ENCODE measurements around the gene C10orf95.

Gene C10orf95

GRCh38 chr10:102435529-102436233, 15.7 kb downstream of the C10orf95 start:
- DNase-seq: peak; percentile 81
- Mint-ChIP-seq H3K9me3 (no peaks in the 10 kb centered on the region), H3K36me3 (peaks cover 25% of the 10 kb centered on the region), H3K27me3 (peaks cover 4% of the 10 kb centered on the region), H3K4me3 (peak overlapping the region; percentile 79), H3K27ac (peak overlapping the region; percentile 93), H3K4me1 (peaks cover 66% of the 10 kb centered on the region)
- CTCF ChIA-PET: interaction anchor here (0.9 to 2.9 kb wide), 9 partner anchors 13 to 206 kb away, joined by 3 to 10 read pairs (median 5); no protein-coding TSS in a partner anchor

GRCh38 chr10:102435133-102435497, 16.2 kb downstream of the C10orf95 start:
- Mint-ChIP-seq H3K4me3 (peak overlapping the region; percentile 79), H3K4me1 (peaks cover 69% of the 10 kb centered on the region), H3K36me3 (peaks cover 28% of the 10 kb centered on the region), H3K27me3 (peaks cover 4% of the 10 kb centered on the region), H3K27ac (peak overlapping the region; percentile 93), H3K9me3 (no peaks in the 10 kb centered on the region)
- no peak for DNase-seq
- CTCF ChIA-PET: interaction anchor here (0.7 to 2.9 kb wide), 7 partner anchors 12 to 204 kb away, joined by 3 to 10 read pairs (median 5); no protein-coding TSS in a partner anchor

- H3K4me1 Mint-ChIP-seq: peaks cover 69% of the 10 kb centered on the region
- CTCF ChIA-PET: interaction anchor here (0.7 to 2.9 kb wide), 6 partner anchors 12 to 203 kb away, joined by 3 to 10 read pairs (median 5); no protein-coding TSS in a partner anchor
- DNase-seq: no peak
Measured at GRCh38 chr10:102434394-102435132, 16.8 kb downstream of the C10orf95 start.

GRCh38 chr10:102433619-102434046, 17.7 kb downstream of the C10orf95 start:
- Mint-ChIP-seq H3K27me3 (peaks cover 4% of the 10 kb centered on the region), H3K4me1 (peaks cover 69% of the 10 kb centered on the region), H3K27ac (peak overlapping the region; percentile 93), H3K4me3 (peak overlapping the region; percentile 92), H3K9me3 (no peaks in the 10 kb centered on the region), H3K36me3 (peaks cover 28% of the 10 kb centered on the region)
- DNase-seq: no peak
- CTCF ChIA-PET: interaction anchor here (0.6 to 2.3 kb wide), 5 partner anchors 18 to 203 kb away, joined by 3 to 8 read pairs (median 3); partner anchors contain the start of gene C10orf95

More at GRCh38 chr10:102434394-102435132, 16.8 kb downstream of the C10orf95 start:
- H3K27me3 Mint-ChIP-seq: peaks cover 4% of the 10 kb centered on the region
- H3K4me3 Mint-ChIP-seq: peak overlapping the region; percentile 79
- peak overlapping the region; percentile 93 for H3K27ac Mint-ChIP-seq
- peaks cover 28% of the 10 kb centered on the region for H3K36me3 Mint-ChIP-seq
- H3K9me3 Mint-ChIP-seq: no peaks in the 10 kb centered on the region

- Mint-ChIP-seq H3K4me3 (peak within 1 kb of the TSS; percentile 92), H3K4me1 (peaks cover 56% of the 10 kb centered on the region), H3K27me3 (peaks cover 4% of the 10 kb centered on the region), H3K36me3 (peaks cover 16% of the 10 kb centered on the region), H3K27ac (peak within 1 kb of the TSS; percentile 93), H3K9me3 (no peaks in the 10 kb centered on the region)
- peak; percentile 98 for DNase-seq
- CTCF ChIA-PET: interaction anchor here (0.9 to 2.3 kb wide), 7 partner anchors 10 to 202 kb away, joined by 3 to 20 read pairs (median 4); partner anchors contain the start of genes C10orf95 and NFKB2
Measured at GRCh38 chr10:102432162-102432950, 19.0 kb downstream of the C10orf95 start, which contains the start of gene CUEDC2. TSS of gene CUEDC2 (minus strand) at chr10:102432574. CDS start at chr10:102425188, 7,386 bp downstream.

GRCh38 chr10:102431452-102432124, 19.8 kb downstream of the C10orf95 start:
- Mint-ChIP-seq H3K9me3 (no peaks in the 10 kb centered on the region), H3K27ac (peak overlapping the region; percentile 93), H3K4me1 (peaks cover 50% of the 10 kb centered on the region), H3K36me3 (peaks cover 13% of the 10 kb centered on the region), H3K4me3 (peak overlapping the region; percentile 92), H3K27me3 (peaks cover 4% of the 10 kb centered on the region)
- CTCF ChIA-PET: interaction anchor here (0.9 to 2.3 kb wide), 6 partner anchors 9 to 47 kb away, joined by 3 to 20 read pairs (median 5); partner anchors contain the start of genes C10orf95 and NFKB2
- DNase-seq: no peak

- no peak for DNase-seq
- peaks cover 4% of the 10 kb centered on the region for H3K27me3 Mint-ChIP-seq
- peaks cover 36% of the 10 kb centered on the region for H3K4me1 Mint-ChIP-seq
- no peak overlapping the region for H3K4me3 Mint-ChIP-seq
- CTCF ChIA-PET: no interaction called here
- H3K36me3 Mint-ChIP-seq: peaks cover 11% of the 10 kb centered on the region
- no peaks in the 10 kb centered on the region for H3K9me3 Mint-ChIP-seq
- no peak overlapping the region for H3K27ac Mint-ChIP-seq
Measured at GRCh38 chr10:102429468-102429867, 21.9 kb downstream of the C10orf95 start.

- H3K27ac Mint-ChIP-seq: no peak overlapping the region
- peaks cover 30% of the 10 kb centered on the region for H3K4me1 Mint-ChIP-seq
- no peak overlapping the region for H3K4me3 Mint-ChIP-seq
- CTCF ChIA-PET: no interaction called here
- no peak for DNase-seq
- H3K27me3 Mint-ChIP-seq: no peaks in the 10 kb centered on the region
- no peaks in the 10 kb centered on the region for H3K9me3 Mint-ChIP-seq
- peaks cover 25% of the 10 kb centered on the region for H3K36me3 Mint-ChIP-seq
Measured at GRCh38 chr10:102426803-102427287, 24.5 kb downstream of the C10orf95 start.

GRCh38 chr10:102425444-102425843, 25.9 kb downstream of the C10orf95 start:
- Mint-ChIP-seq H3K27ac (no peak overlapping the region), H3K36me3 (peaks cover 20% of the 10 kb centered on the region), H3K4me3 (no peak overlapping the region), H3K27me3 (peaks cover 6% of the 10 kb centered on the region), H3K4me1 (peaks cover 26% of the 10 kb centered on the region), H3K9me3 (no peaks in the 10 kb centered on the region)
- CTCF ChIA-PET: interaction anchor here (0.9 to 1.3 kb wide), 3 partner anchors 22 to 195 kb away, joined by 3 to 6 read pairs (median 5); no protein-coding TSS in a partner anchor
- DNase-seq: no peak

GRCh38 chr10:102424916-102425315, 26.4 kb downstream of the C10orf95 start:
- Mint-ChIP-seq H3K9me3 (no peaks in the 10 kb centered on the region), H3K4me3 (no peak overlapping the region), H3K4me1 (peaks cover 31% of the 10 kb centered on the region), H3K36me3 (peaks cover 19% of the 10 kb centered on the region), H3K27ac (no peak overlapping the region), H3K27me3 (peaks cover 10% of the 10 kb centered on the region)
- CTCF ChIA-PET: interaction anchor here (1.2 to 4.5 kb wide), 4 partner anchors 22 to 194 kb away, joined by 5 to 35 read pairs (median 17); no protein-coding TSS in a partner anchor
- DNase-seq: no peak

GRCh38 chr10:102424145-102424544, 27.2 kb downstream of the C10orf95 start:
- Mint-ChIP-seq H3K4me1 (peaks cover 38% of the 10 kb centered on the region), H3K9me3 (no peaks in the 10 kb centered on the region), H3K27me3 (peaks cover 18% of the 10 kb centered on the region), H3K36me3 (peaks cover 19% of the 10 kb centered on the region), H3K4me3 (no peak overlapping the region), H3K27ac (no peak overlapping the region)
- CTCF ChIA-PET: interaction anchor here (1.2 to 5.0 kb wide), 5 partner anchors 21 to 194 kb away, joined by 3 to 35 read pairs (median 28); no protein-coding TSS in a partner anchor
- DNase-seq: no peak

- H3K36me3 Mint-ChIP-seq: peaks cover 19% of the 10 kb centered on the region
- peak overlapping the region; percentile 96 for H3K4me3 Mint-ChIP-seq
- peaks cover 24% of the 10 kb centered on the region for H3K27me3 Mint-ChIP-seq
- CTCF ChIA-PET: interaction anchor here (0.6 to 5.0 kb wide), 13 partner anchors 9 to 264 kb away, joined by 3 to 35 read pairs (median 3); partner anchors contain the start of gene CUEDC2
- DNase-seq: no peak
- H3K4me1 Mint-ChIP-seq: peaks cover 42% of the 10 kb centered on the region
- no peaks in the 10 kb centered on the region for H3K9me3 Mint-ChIP-seq
- H3K27ac Mint-ChIP-seq: no peak overlapping the region
Measured at GRCh38 chr10:102423372-102423968, 27.9 kb downstream of the C10orf95 start.

Data from activated naive CD4-positive, alpha-beta T cell treated with anti-CD3 and anti-CD28 coated beads, Interleukin-2, amount 10 ng/mL, durations not matched to agents 7 days and 5 days (primary cell).